OCI-LY7 (cell line): ENCODE measurements around the gene SAP30BP.

Experiments used
- CTCF ChIP-seq: fragments of 200-600 bp; sonication (generic); conservative IDR thresholded peaks from 2 replicates; pipeline ENCODE4 v1.5.1; 2014; ENCODE audit warnings: mild to moderate bottlenecking, antibody characterized with exemption, low read length, moderate library complexity, mixed read lengths
- EZH2phosphoT487 ChIP-seq: fragments of 200-600 bp; sonication (generic); IDR thresholded peaks from 2 replicates; pipeline ENCODE4 v1.6.1; 2018; ENCODE audit warnings: low read depth, borderline replicate concordance, mild to moderate bottlenecking, mixed run types, antibody characterized with exemption, low read length, moderate library complexity, mixed read lengths

GRCh38 chr17:75685499-75685898 is 18.4 kb downstream of the SAP30BP start:
- TF ChIP-seq CTCF (no peak), EZH2phosphoT487 (no peak)
